ENCODE data around the gene ZNF776. TPM values are rescaled to one million over a fixed set of nuclear protein-coding genes. Genes with fewer than 3 reads are reported as not detected.

The ZNF776 gene
- total RNA-seq, 4 donors from 2014 or later = 17.6 to 24.4 (median 22.4) TPM

DNA sequence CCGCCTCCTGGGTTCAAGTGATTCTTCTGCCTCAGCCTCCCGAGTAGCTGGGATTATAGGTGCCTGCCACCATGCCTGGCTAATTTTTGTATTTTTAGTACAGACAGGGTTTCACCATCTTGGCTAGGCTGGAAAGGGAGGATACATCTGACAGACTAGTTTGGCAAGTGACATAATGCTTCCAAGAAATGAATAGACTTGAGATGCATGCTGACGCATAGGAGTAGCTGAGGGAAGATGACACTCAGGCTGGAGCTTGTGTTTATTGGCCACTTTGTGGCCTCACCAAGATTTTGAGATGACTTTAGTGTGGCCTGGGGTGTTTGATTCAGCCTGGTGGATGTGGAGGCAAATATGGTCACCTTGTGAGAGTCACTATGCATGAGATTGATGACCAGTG lies 26.9 kb downstream of the ZNF776 start:
- H3K4me1 ChIP-seq = peaks cover 7 to 17% of the 10 kb centered on the region in 2 donors
- peaks cover 10 to 16% of the 10 kb centered on the region in 2 donors for H3K36me3 ChIP-seq
- 96 to 97% methylated on average over 3 of the region's 3 CpGs for WGBS, 2 donors
- DNase-seq = no peak
- no peaks in the 10 kb centered on the region for H3K9me3 ChIP-seq
- TF ChIP-seq, protein P1, sequence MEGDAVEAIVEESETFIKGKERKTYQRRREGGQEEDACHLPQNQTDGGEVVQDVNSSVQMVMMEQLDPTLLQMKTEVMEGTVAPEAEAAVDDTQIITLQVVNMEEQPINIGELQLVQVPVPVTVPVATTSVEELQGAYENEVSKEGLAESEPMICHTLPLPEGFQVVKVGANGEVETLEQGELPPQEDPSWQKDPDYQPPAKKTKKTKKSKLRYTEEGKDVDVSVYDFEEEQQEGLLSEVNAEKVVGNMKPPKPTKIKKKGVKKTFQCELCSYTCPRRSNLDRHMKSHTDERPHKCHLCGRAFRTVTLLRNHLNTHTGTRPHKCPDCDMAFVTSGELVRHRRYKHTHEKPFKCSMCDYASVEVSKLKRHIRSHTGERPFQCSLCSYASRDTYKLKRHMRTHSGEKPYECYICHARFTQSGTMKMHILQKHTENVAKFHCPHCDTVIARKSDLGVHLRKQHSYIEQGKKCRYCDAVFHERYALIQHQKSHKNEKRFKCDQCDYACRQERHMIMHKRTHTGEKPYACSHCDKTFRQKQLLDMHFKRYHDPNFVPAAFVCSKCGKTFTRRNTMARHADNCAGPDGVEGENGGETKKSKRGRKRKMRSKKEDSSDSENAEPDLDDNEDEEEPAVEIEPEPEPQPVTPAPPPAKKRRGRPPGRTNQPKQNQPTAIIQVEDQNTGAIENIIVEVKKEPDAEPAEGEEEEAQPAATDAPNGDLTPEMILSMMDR (IDR thresholded peaks at IDR 0.05) = no peak
- no peak for TF ChIP-seq POLR2A (IDR thresholded peaks at IDR 0.05)
- no peaks in the 10 kb centered on the region for H3K27me3 ChIP-seq
- no peak overlapping the region for H3K4me3 ChIP-seq (replicated peaks in 1 of 3)
- H3K27ac ChIP-seq = no peak overlapping the region
- intact Hi-C loops (cut with DNase I) = no loop called here

DNA sequence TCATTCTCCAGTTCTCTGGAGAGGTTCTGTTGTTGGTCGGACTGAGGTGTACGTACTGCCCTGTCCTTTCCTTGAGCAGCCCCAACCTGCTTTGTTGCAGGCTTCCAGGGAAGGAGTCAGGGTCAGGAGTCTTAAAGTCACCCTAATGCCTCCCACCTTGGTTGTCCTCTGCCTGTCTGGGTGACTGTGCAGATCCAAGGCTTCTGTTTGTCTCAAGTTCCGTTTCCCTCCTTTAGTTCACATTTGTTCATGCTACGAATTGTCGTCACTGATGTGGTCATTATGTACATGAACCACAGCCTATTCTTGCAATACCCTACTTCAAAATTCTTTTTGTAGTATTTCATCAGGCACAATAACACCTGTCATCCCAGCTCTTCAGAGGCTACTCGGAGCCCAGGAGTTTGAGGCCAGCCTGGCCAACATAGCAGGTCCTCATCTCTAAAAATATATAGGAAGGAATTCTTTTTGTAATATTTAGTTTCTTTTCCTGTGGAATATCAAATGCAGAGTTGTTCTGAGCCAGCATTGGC lies 30.2 kb downstream of the ZNF776 start:
- no peak for DNase-seq
- H3K27ac ChIP-seq = no peak overlapping the region
- peaks cover 30% of the 10 kb centered on the region in 2 donors for H3K36me3 ChIP-seq
- no peaks in the 10 kb centered on the region for H3K4me1 ChIP-seq
- no peaks in the 10 kb centered on the region for H3K27me3 ChIP-seq
- no peak for TF ChIP-seq POLR2A (IDR thresholded peaks at IDR 0.05)
- TF ChIP-seq, protein P1 (IDR thresholded peaks at IDR 0.05) = no peak
- H3K4me3 ChIP-seq (replicated peaks in 1 of 3) = no peak overlapping the region
- intact Hi-C loops (cut with DNase I) = no loop called here
- H3K9me3 ChIP-seq = no peaks in the 10 kb centered on the region
- WGBS, 2 donors = 85 to 95% methylated on average over 6 of the region's 6 CpGs

DNA sequence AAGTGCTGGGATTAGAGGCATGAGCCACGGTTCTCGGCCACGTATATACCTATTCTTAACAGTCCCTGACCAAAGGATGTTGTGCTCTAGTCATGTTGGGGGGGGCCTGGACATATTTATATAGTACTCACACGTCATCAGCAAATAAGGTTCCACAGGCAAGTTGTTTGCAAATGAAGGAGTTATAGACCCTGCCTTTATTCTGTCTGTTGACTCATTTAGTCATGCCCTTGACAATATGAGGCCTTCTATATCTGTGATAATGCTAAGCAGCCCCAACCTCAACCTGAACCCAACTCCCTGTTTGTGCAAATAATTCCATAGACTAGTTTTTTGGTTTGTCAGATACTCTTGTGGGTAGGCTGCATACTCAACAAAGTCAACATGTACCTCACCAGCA lies 31.7 kb downstream of the ZNF776 start:
- DNase-seq = no peak
- H3K36me3 ChIP-seq = peaks cover 30% of the 10 kb centered on the region in 2 donors
- 96 to 100% methylated on average over 4 of the region's 4 CpGs for WGBS, 2 donors

DNA sequence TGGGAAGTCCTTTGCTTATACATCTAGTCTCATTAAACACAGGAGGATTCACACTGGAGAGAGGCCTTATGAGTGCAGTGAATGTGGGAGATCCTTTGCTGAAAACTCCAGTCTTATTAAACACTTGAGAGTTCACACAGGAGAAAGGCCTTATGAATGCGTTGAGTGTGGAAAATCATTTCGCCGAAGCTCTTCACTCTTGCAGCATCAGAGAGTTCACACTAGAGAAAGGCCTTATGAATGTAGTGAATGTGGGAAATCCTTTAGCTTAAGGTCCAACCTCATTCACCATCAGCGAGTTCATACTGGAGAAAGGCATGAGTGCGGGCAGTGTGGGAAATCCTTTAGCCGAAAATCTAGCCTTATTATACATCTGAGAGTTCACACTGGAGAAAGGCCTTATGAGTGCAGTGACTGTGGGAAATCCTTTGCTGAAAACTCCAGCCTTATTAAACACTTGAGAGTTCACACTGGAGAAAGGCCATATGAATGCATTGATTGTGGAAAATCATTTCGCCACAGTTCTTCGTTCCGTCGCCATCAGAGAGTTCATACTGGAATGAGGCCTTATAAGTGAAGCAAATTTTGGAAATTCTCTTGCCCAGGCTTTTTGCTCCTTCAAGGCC lies 32.7 kb downstream of the ZNF776 start:
- no peak overlapping the region for H3K4me3 ChIP-seq (replicated peaks in 1 of 3)
- intact Hi-C loops (cut with DNase I) = no loop called here
- no peak overlapping the region for H3K27ac ChIP-seq
- no peaks in the 10 kb centered on the region for H3K27me3 ChIP-seq
- H3K36me3 ChIP-seq = peaks cover 30% of the 10 kb centered on the region in 2 donors
- no peaks in the 10 kb centered on the region for H3K9me3 ChIP-seq
- DNase-seq = no peak
- no peaks in the 10 kb centered on the region for H3K4me1 ChIP-seq
- WGBS, 2 donors = 93 to 95% methylated on average over 10 of the region's 10 CpGs
- TF ChIP-seq POLR2A (IDR thresholded peaks at IDR 0.05) = no peak
- TF ChIP-seq, protein P1 (IDR thresholded peaks at IDR 0.05) = no peak

More for the DNA sequence above, 31.7 kb downstream of the ZNF776 start:
- intact Hi-C loops (cut with DNase I) = no loop called here
- Histone ChIP-seq H3K9me3 (no peaks in the 10 kb centered on the region), H3K27ac (no peak overlapping the region), H3K4me3 (replicated peaks in 1 of 3) (no peak overlapping the region), H3K27me3 (no peaks in the 10 kb centered on the region), H3K4me1 (no peaks in the 10 kb centered on the region)
- TF ChIP-seq, protein P1 (IDR thresholded peaks at IDR 0.05) = no peak
- TF ChIP-seq POLR2A (IDR thresholded peaks at IDR 0.05) = no peak

DNA sequence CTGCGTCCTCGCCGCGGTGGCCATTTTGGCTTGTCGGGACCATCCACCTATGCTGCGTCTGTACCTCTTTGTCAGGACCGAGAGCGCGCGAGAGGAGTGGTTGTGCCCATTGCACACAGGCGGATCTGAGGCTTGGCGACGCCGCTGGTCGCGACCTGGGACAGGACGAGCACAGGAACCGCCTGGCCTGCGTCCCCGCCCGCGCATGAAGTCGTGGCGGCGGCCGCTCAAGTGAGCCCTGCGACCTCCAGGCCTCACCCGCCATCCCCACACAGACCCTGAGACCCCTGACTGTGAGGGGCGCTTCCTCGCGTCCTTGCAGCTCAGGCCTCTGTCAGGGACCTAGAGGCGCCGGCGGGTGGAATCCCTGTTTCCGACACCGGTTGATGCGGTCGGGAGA lies 39.7 kb downstream of the ZNF776 start:
- H3K9me3 ChIP-seq = no peaks in the 10 kb centered on the region
- no peaks in the 10 kb centered on the region for H3K4me1 ChIP-seq
- no peak for TF ChIP-seq POLR2A (IDR thresholded peaks at IDR 0.05)
- TF ChIP-seq, protein P1 (IDR thresholded peaks at IDR 0.05) = no peak
- intact Hi-C loops (cut with DNase I) = no loop called here
- H3K27ac ChIP-seq = no peak overlapping the region
- WGBS, 2 donors = 92 to 94% methylated on average over 19 to 27 of the region's 38 CpGs
- no peaks in the 10 kb centered on the region for H3K27me3 ChIP-seq
- no peak overlapping the region for H3K4me3 ChIP-seq (replicated peaks in 1 of 3)
- no peak for DNase-seq
- no peaks in the 10 kb centered on the region for H3K36me3 ChIP-seq

All from thyroid gland (tissue), 4 donors.